GM12872 (cell line): ENCODE measurements around the gene SNTG2.

ENCODE experiments used
- TF ChIP-seq, protein P1 (sequence below): IDR thresholded peaks from 3 replicates; pipeline ENCODE4 v1.5.1; 2011; ENCODE audit warnings: low read depth, mild to moderate bottlenecking, low read length, moderate library complexity; ENCODE audit not compliant: insufficient read depth

The SNTG2 gene

DNA sequence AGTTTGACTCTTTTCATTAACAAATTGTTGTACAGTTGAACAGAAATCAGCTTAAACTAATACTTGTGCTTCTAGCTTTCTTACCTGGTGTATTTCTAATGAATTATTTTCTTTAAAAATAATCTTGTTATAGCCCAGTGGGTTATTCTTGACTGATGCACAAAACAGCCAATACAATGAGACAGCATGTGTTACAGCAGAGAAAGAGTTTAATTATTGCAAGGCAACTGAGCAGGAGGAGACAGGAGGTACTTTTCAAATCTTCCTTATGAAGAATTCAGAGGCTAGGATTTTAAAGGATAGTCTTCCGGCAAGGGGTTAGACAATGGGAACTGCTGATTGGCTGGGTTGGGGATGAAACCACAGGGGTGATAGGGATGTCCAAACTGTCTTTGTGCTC is 398.1 kb downstream of the SNTG2 start:
- TF ChIP-seq, protein P1, sequence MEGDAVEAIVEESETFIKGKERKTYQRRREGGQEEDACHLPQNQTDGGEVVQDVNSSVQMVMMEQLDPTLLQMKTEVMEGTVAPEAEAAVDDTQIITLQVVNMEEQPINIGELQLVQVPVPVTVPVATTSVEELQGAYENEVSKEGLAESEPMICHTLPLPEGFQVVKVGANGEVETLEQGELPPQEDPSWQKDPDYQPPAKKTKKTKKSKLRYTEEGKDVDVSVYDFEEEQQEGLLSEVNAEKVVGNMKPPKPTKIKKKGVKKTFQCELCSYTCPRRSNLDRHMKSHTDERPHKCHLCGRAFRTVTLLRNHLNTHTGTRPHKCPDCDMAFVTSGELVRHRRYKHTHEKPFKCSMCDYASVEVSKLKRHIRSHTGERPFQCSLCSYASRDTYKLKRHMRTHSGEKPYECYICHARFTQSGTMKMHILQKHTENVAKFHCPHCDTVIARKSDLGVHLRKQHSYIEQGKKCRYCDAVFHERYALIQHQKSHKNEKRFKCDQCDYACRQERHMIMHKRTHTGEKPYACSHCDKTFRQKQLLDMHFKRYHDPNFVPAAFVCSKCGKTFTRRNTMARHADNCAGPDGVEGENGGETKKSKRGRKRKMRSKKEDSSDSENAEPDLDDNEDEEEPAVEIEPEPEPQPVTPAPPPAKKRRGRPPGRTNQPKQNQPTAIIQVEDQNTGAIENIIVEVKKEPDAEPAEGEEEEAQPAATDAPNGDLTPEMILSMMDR, result no peak

DNA sequence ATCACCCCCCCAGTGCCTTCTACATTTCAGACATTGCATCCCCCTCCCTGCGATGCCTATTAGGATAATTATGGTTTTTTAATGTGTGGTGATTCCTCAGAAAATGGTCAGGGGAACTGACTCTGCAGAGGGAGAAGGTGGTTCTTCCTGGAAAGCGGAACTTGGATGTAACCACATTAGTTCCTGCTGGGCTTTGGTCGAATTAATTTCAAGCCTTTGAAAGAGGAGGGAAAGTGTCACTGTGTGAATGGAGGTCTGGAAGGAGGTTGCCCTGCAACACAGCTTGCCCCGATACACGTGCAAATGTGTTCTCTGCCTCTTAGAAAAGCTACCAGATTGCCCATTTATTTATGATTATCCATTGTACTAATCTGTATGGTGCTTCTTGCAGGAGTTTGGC is 399.5 kb downstream of the SNTG2 start:
- TF ChIP-seq, protein P1, result no peak

DNA sequence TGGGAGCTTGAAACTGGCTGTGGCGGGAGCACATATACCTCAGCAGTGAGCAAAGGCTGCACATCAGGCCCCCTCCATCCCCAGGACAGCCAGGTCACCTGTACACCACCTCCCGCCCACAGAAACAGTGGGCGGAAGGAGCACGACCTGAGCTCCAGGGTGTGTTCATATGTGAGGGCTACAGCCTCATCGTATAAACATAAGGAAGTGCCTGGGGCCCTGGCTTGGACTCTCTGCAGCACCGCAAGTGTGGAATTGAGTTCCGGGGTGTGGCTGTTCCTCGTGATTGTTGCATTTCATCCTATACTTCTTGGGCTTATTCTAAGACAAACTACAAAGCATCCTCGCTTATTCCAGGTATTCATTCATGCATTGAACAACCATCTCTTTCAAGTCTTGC is 402.5 kb downstream of the SNTG2 start:
- TF ChIP-seq, protein P1, result no peak

DNA sequence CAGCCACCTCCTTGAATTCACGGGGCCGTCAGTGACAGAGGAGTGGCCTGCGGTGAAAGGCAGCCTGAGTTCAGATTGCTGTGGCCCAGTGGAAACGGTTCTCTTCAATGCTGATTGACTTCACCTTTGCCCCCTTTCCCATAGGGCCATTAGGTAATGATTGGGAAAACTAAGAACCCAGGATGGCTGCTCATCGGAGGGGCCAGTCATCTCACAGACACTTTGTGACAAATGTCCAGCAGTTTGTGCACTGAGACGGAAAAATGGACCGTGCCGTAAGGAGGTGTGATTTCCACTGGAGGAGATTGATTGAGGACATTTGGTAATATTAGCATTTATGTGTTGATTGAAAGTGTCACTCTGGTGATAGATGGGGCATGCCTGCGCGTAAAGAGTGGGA is 402.9 kb downstream of the SNTG2 start:
- TF ChIP-seq, protein P1, result no peak

DNA sequence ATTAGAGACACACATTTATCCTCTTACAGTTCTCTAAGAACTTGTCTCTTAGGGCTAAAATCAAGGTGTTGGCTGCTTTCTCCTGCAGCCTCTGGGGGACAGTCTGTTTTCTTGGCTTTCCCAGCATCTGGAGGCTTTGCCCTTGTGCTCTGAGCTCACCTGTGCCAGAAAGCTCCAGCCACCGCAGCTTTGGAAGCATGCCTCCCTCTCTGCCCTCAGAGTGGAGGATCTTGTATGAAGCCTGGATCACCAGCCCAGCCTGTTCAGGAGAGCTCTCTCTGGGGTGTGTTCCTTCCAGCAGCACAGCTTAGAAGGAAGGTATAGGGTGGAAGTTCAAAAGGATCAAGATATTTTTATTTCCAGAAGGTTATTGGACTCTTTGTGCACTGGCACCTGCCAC is 409.5 kb downstream of the SNTG2 start:
- TF ChIP-seq, protein P1, result no peak

DNA sequence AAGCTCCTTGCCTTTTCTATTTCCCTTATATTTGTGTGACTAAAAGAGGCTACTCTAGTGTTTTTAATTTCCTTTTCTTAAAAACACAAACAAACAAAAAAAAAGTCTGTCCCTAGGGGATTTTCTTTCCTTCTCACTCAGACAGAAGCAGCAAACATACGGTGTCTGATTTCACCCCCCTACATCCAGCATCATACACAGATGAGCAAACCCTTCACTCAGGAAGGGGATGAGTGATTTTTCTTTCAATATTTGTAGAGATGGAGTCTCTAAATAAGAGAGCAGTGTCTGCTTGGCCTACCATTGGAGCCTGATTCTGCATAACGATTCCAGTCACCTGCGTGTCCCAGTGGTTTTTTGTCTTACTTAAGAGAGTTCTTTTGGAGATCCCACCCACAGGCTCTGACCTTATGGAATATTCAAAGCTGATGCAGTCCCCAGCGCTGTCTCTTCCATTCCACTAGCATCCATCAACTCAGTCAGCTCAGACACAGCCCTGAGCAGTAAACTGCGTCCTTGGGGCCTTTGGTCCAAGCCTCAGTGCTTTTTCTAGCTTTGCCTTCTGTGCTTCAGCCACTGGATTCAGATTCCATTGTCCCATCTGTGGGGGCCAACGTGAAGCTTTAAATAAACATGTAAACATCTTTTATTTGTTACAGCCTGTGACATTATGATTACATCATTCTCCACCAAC is 410.1 kb downstream of the SNTG2 start:
- TF ChIP-seq, protein P1, result no peak

DNA sequence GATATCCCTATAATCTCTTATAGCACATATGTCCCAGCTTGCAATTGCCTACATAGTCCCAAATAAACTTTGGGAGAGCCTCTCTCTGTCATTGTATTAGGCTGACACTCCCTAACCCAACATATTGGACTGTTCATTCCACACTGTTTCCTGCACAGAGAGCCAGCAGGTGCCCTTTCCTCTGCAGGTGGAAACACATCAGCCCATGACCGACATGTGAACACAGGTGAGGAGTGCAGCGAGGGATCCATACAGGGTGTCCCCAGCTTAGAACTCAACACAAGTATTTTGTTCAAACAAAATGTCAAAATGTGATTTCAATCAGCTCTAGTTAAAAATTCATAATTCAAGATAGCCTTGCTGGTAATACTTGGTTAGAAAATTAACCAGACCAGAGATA is 412.7 kb downstream of the SNTG2 start:
- TF ChIP-seq, protein P1, result no peak
